ENCODE data around the gene SYT7. TPM values are rescaled to one million over a fixed set of nuclear protein-coding genes. Genes with fewer than 3 reads are reported as not detected.

SYT7 gene
- total and polyA plus RNA-seq, 8 donors: 2.1 to 8.4 (median 6.8) TPM

- ATAC-seq: no peak
- Histone ChIP-seq H3K27me3 (peaks cover 0 to 9% of the 10 kb centered on the region in 2 donors), H3K9me3 (no peaks in the 10 kb centered on the region), H3K4me1 (no peaks in the 10 kb centered on the region), H3K36me3 (no peaks in the 10 kb centered on the region), H3K27ac (no peak overlapping the region), H3K4me3 (no peak overlapping the region)
- no peak for TF ChIP-seq CTCF (IDR thresholded peaks at IDR 0.05)
- no peak for DNase-seq
- intact Hi-C loops (cut with DNase I): no loop called here
Measured at GRCh38 chr11:61607920-61608599, 27.2 kb upstream of the SYT7 start.

GRCh38 chr11:61607426-61607825 lies 26.6 kb upstream of the SYT7 start:
- DNase-seq (no peak), ATAC-seq (no peak)
- Histone ChIP-seq H3K9me3 (no peaks in the 10 kb centered on the region), H3K27me3 (peaks cover 0 to 9% of the 10 kb centered on the region in 2 donors), H3K36me3 (no peaks in the 10 kb centered on the region), H3K4me3 (no peak overlapping the region), H3K4me1 (no peaks in the 10 kb centered on the region), H3K27ac (no peak overlapping the region)
- no peak for TF ChIP-seq CTCF (IDR thresholded peaks at IDR 0.05)
- intact Hi-C loops (cut with DNase I): no loop called here

- H3K27me3 ChIP-seq: peaks cover 0 to 6% of the 10 kb centered on the region in 2 donors
- peaks cover 0 to 5% of the 10 kb centered on the region in 2 donors for H3K4me1 ChIP-seq
- TF ChIP-seq CTCF (IDR thresholded peaks at IDR 0.05): no peak
- H3K9me3 ChIP-seq: no peaks in the 10 kb centered on the region
- intact Hi-C loops (cut with DNase I): no loop called here
- no peak overlapping the region for H3K27ac ChIP-seq
- no peaks in the 10 kb centered on the region for H3K36me3 ChIP-seq
- DNase-seq: no peak
- no peak for ATAC-seq
- no peak overlapping the region for H3K4me3 ChIP-seq
Measured at GRCh38 chr11:61603667-61604066, 22.8 kb upstream of the SYT7 start.

- intact Hi-C loops (cut with DNase I): no loop called here
- no peak overlapping the region for H3K27ac ChIP-seq
Measured at GRCh38 chr11:61602775-61603569, 22.1 kb upstream of the SYT7 start.

More at GRCh38 chr11:61602775-61603569, 22.1 kb upstream of the SYT7 start:
- DNase-seq: peak in 1 of 4 donors; percentile 63
- TF ChIP-seq CTCF (IDR thresholded peaks at IDR 0.05): no peak
- Histone ChIP-seq H3K27me3 (peaks cover 0 to 6% of the 10 kb centered on the region in 2 donors), H3K9me3 (no peaks in the 10 kb centered on the region), H3K4me1 (peaks cover 0 to 6% of the 10 kb centered on the region in 2 donors), H3K4me3 (no peak overlapping the region), H3K36me3 (no peaks in the 10 kb centered on the region)
- ATAC-seq: peak; percentile 67

All from left lung (tissue), 10 donors.